ENCODE results near the gene RPL13. TPM values are rescaled to one million over a fixed set of nuclear protein-coding genes. Genes with fewer than 3 reads are reported as not detected.

Gene RPL13
- total and polyA plus RNA-seq, 9 of the 15 experiments (the other 6 are each of a cell fraction or from before 2014, with no cell fraction given), result 227 to 6,042 (median 1,633) TPM

DNA sequence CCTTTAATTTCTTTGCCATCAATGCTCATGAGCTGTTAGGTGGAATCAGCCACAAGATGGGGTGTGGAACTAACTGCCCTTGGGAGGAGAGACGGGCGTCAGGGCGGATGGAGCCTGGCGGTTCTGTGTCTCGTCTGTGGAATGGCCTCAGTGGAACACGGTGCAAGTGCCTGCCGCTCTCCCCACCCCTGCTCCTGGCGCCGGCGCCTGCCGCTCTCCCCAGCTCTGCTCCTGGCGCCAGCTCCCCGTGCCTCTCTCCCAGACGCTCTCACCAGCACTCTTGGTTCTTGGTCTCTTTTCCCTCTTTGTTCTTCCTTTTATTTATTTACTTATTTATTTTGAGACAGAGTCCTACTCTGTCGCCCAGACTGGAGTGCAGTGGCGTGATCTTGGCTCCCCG is 13.2 kb upstream of the RPL13 start:
- H3K9me3 ChIP-seq (replicated peaks; ENCODE audit: control insufficient read depth, insufficient read depth, low read depth, low read length), result no peaks in the 10 kb centered on the region
- H3K79me2 ChIP-seq (ENCODE audit: control insufficient read depth, insufficient read depth, low read length), result no peaks in the 10 kb centered on the region
- no peak for ATAC-seq
- no peak overlapping the region for H3K4me2 ChIP-seq (ENCODE audit: insufficient read depth, low read length)
- H4K20me1 ChIP-seq (replicated peaks; ENCODE audit: control insufficient read depth, insufficient read depth, low read length), result no peaks in the 10 kb centered on the region; the same call in 1 of the 2 replicates
- intact Hi-C loops (cut with micrococcal nuclease) (no loop called here), in situ Hi-C loops (cut with MboI) (no loop called here)
- POLR2A ChIA-PET, result no interaction called here
- no TSS peak for BruUV-seq (replicated peaks)
- no peak overlapping the region for H3K9ac ChIP-seq (ENCODE audit: insufficient read depth in 1 of 2, low read depth in 2 of 2, low read length in 2 of 2)
- H3K36me3 ChIP-seq (ENCODE audit: control insufficient read depth, insufficient read depth, low read length), result peaks cover 79% of the 10 kb centered on the region; the same call in 2 of the 3 replicates
- no peak overlapping the region for H3K4me3 ChIP-seq
- no peak for DNase-seq (ENCODE audit: extremely low read depth in 1 of 4, low spot score in 3 of 4)
- no peak for FAIRE-seq
- peaks cover 2% of the 10 kb centered on the region for H3K9me1 ChIP-seq (ENCODE audit: control insufficient read depth, insufficient read depth, low read length)
- H3K27me3 ChIP-seq (ENCODE audit: control insufficient read depth in 2 of 2, insufficient read depth in 2 of 2, low read length in 2 of 2), result no peaks in the 10 kb centered on the region
- no peak overlapping the region for H2AFZ ChIP-seq (ENCODE audit: low read depth, low read length)
- WGBS (ENCODE audit: insufficient coverage, low coverage, missing lambda C conversion rate), result 93% methylated on average over 7 of the region's 17 CpGs
- CTCF ChIA-PET (ENCODE audit: low intra/inter-chr PET ratio), result no interaction called here
- no peak for TF ChIP-seq HOXB6 (CRISPR knock-in tag; IDR thresholded peaks at IDR 0.05; ENCODE audit: borderline replicate concordance)
- TF ChIP-seq CAMTA2 (CRISPR knock-in tag; conservative IDR thresholded peaks at IDR 0.05), result no peak
- no peak for TF ChIP-seq ZC3H4 (CRISPR knock-in tag; IDR thresholded peaks at IDR 0.05; ENCODE audit: borderline replicate concordance)
- TF ChIP-seq, protein P1, sequence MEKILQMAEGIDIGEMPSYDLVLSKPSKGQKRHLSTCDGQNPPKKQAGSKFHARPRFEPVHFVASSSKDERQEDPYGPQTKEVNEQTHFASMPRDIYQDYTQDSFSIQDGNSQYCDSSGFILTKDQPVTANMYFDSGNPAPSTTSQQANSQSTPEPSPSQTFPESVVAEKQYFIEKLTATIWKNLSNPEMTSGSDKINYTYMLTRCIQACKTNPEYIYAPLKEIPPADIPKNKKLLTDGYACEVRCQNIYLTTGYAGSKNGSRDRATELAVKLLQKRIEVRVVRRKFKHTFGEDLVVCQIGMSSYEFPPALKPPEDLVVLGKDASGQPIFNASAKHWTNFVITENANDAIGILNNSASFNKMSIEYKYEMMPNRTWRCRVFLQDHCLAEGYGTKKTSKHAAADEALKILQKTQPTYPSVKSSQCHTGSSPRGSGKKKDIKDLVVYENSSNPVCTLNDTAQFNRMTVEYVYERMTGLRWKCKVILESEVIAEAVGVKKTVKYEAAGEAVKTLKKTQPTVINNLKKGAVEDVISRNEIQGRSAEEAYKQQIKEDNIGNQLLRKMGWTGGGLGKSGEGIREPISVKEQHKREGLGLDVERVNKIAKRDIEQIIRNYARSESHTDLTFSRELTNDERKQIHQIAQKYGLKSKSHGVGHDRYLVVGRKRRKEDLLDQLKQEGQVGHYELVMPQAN (IDR thresholded peaks at IDR 0.05; ENCODE audit: borderline replicate concordance), result no peak
- TF ChIP-seq, protein P2, sequence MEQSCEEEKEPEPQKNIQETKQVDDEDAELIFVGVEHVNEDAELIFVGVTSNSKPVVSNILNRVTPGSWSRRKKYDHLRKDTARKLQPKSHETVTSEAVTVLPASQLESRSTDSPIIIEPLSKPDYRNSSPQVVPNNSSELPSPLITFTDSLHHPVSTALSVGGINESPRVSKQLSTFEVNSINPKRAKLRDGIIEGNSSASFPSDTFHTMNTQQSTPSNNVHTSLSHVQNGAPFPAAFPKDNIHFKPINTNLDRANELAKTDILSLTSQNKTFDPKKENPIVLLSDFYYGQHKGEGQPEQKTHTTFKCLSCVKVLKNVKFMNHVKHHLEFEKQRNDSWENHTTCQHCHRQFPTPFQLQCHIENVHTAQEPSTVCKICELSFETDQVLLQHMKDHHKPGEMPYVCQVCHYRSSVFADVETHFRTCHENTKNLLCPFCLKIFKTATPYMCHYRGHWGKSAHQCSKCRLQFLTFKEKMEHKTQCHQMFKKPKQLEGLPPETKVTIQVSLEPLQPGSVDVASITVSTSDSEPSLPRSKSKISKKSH (CRISPR knock-in tag; IDR thresholded peaks at IDR 0.05), result no peak
- no peak for TF ChIP-seq RBM15 (IDR thresholded peaks at IDR 0.05; ENCODE audit: insufficient read depth, low read length)
- no peak for TF ChIP-seq MLLT1 (IDR thresholded peaks at IDR 0.05)
- no peak for TF ChIP-seq FOXP1 (CRISPR knock-in tag; IDR thresholded peaks at IDR 0.05)
- no peak for TF ChIP-seq HDAC2 (IDR thresholded peaks at IDR 0.05)
- TF ChIP-seq E2F4 (CRISPR knock-in tag; IDR thresholded peaks at IDR 0.05; ENCODE audit: low read depth), result no peak
- no peak for TF ChIP-seq ESRRB (CRISPR knock-in tag; IDR thresholded peaks at IDR 0.05; ENCODE audit: borderline replicate concordance)
- H3K4me1 ChIP-seq (replicated peaks in 1 of 2; ENCODE audit: control insufficient read depth in 2 of 2, insufficient read depth in 2 of 2, low read length in 2 of 2), result peaks cover 0 to under 1% of the 10 kb centered on the region in 2 experiments; a peak in 1 of 5 replicates
- no peak overlapping the region for H3K27ac ChIP-seq (ENCODE audit: extremely low read depth, low read depth, low read length)
